Measurements from ENCODE around the gene LONRF2. TPM values are rescaled to one million over a fixed set of nuclear protein-coding genes. Genes with fewer than 3 reads are reported as not detected.

The LONRF2 gene
- total RNA-seq, 1 experiment from 2014 or later: 1.6 TPM

DNA sequence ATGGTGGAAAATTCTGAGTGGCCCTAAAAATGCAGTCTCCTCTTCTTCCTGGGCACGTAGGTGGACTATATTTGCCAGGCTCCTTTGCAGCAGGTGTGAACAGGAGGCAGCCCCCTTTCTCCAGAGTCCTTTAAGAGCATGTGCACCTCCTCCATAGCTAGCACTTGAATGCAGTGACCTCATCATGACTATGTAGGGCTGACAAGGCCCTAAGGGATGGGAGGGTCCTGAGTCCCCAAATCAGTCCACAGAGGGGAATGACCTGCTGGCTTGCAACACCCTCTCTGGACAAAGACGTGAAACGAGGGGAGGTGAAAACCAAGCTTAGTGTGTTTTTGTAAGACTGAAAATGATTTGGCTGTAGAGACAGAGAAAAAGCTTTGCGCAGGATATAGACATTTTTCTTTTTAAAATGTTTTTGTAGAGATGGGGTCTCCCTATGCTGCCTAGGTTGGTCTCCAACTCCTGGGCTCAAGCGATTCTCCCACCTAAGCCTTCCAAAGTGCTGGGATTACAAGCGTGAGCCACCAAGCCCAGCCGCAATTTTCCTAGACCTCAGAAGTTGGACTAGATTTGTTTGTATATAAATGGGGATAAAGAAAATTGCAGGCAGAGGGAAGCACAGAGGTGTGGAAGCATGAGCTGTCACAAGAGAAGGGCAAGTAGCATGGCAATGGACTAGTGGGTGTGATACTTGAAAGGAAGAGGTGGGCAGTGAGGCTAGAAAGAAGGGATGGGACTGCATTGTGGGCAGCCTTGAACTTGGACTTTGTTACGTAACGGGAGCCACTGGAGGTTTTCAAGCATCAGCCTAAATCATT lies 28.8 kb downstream of the LONRF2 start:
- ChIA-PET CTCF (interaction anchor here (3.8 kb wide), 1 partner anchor 87 kb away, joined by 24 read pairs; no protein-coding TSS in a partner anchor), POLR2A (interaction anchor here (1.2 kb wide), 1 partner anchor 9 kb away, joined by 3 read pairs; no protein-coding TSS in a partner anchor), RAD21 (ENCODE audit: low non-redundant PET in 1 of 2, low total read pairs in 2 of 2, uncharacterized antibody in 2 of 2, unreplicated experiment in 2 of 2) (no interaction called here)
- Histone ChIP-seq H3K27me3 (ENCODE audit: insufficient read depth, low read length) (no peaks in the 10 kb centered on the region), H2AFZ (ENCODE audit: low read depth, low read length, poor library complexity, severe bottlenecking) (no peak overlapping the region), H3K9me2 (ENCODE audit: insufficient read depth) (no peaks in the 10 kb centered on the region), H4K20me1 (ENCODE audit: insufficient read depth) (no peaks in the 10 kb centered on the region), H3K4me3 (replicated peaks in 1 of 2; ENCODE audit: low read depth in 1 of 2, low read length in 2 of 2) (no peak overlapping the region), H3K36me3 (ENCODE audit: control insufficient read depth in 1 of 2, insufficient read depth in 2 of 2, low read length in 2 of 2) (no peaks in the 10 kb centered on the region), H3K9me3 (ENCODE audit: control insufficient read depth in 1 of 2, insufficient read depth in 1 of 2, low read depth in 1 of 2, low read length in 2 of 2) (no peaks in the 10 kb centered on the region), H3K79me2 (ENCODE audit: insufficient read depth, low read length) (no peaks in the 10 kb centered on the region), H3K4me2 (ENCODE audit: low read length) (peak overlapping the region; percentile 78), H3K9ac (ENCODE audit: low read length) (0 out of 2 replicates have a peak overlapping the region, but pooled peaks have one; percentile 57), H3K27ac (ENCODE audit: low read depth, low read length) (no peak overlapping the region), H3K4me1 (ENCODE audit: control insufficient read depth in 1 of 2, insufficient read depth in 2 of 2, low read length in 2 of 2) (peaks cover 40 to 49% of the 10 kb centered on the region in 2 experiments)
- ATAC-seq (no peak), DNase-seq (ENCODE audit: low read depth, low spot score) (no peak)
- no TSS peak for BruUV-seq (replicated peaks)
- peak; percentile 23; the same call in 1 of the 2 replicates for TF ChIP-seq FOSL1 (IDR thresholded peaks at IDR 0.05; ENCODE audit: low read depth)
- TF ChIP-seq ELF1 (IDR thresholded peaks at IDR 0.05; ENCODE audit: borderline replicate concordance, low read depth): no peak
- intact Hi-C loops (cut with micrococcal nuclease): loop anchor here (10.0 kb wide), 1 partner anchor 271 kb away; the partner anchor contains the start of gene PDCL3

DNA sequence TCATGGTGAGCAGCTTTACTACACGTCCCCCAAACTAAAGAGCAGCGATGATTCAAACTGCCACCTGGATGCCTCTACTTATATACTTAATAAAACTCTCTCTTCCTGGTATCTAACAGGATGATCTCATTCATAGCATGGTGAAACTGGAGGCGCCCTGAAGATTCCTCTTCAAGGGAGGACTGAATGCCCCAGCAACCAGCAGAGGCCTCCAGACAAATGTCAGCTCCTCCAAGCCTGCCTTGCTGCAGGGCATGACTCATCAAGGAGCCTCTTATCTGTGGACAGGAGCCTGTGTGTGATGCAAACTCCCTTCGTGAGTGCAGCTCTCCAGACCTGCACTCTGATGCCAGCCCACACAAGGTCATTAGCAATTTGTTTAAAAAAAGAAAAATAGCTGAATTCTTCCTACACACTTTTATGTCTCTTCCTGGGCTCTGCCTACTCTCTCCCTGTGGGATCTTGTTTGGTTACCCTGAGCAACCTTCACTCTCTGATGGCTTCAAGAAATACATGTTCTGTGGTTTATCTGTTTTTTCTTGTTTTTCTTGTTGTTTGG lies 30.2 kb downstream of the LONRF2 start:
- H3K9me3 ChIP-seq (ENCODE audit: control insufficient read depth in 1 of 2, insufficient read depth in 1 of 2, low read depth in 1 of 2, low read length in 2 of 2): no peaks in the 10 kb centered on the region
- H3K27ac ChIP-seq (ENCODE audit: low read depth, low read length): peak overlapping the region; percentile 96
- H3K9ac ChIP-seq (ENCODE audit: low read length): peak overlapping the region; percentile 57
- POLR2A ChIA-PET: interaction anchor here (0.8 to 2.5 kb wide), 8 partner anchors 8 to 89 kb away, joined by 3 to 11 read pairs (median 4); no protein-coding TSS in a partner anchor
- peak overlapping the region in 1 of 2 experiments; percentile 37; a peak in 3 of 4 replicates for H3K4me3 ChIP-seq (replicated peaks in 1 of 2; ENCODE audit: low read depth in 1 of 2, low read length in 2 of 2)
- no peaks in the 10 kb centered on the region for H3K27me3 ChIP-seq (ENCODE audit: insufficient read depth, low read length)
- H3K36me3 ChIP-seq (ENCODE audit: control insufficient read depth in 1 of 2, insufficient read depth in 2 of 2, low read length in 2 of 2): no peaks in the 10 kb centered on the region
- H3K4me1 ChIP-seq (ENCODE audit: control insufficient read depth in 1 of 2, insufficient read depth in 2 of 2, low read length in 2 of 2): peaks cover 44 to 60% of the 10 kb centered on the region in 2 experiments
- H3K79me2 ChIP-seq (ENCODE audit: insufficient read depth, low read length): no peaks in the 10 kb centered on the region
- intact Hi-C loops (cut with micrococcal nuclease): loop anchor here (10.0 kb wide), 1 partner anchor 273 kb away; the partner anchor contains the start of gene PDCL3
- RAD21 ChIA-PET (ENCODE audit: low non-redundant PET in 1 of 2, low total read pairs in 2 of 2, uncharacterized antibody in 2 of 2, unreplicated experiment in 2 of 2): interaction anchor here (1.1 to 2.8 kb wide), 3 partner anchors 27 to 89 kb away, joined by 3 to 14 read pairs (median 5); no protein-coding TSS in a partner anchor
- no TSS peak for BruUV-seq (replicated peaks)
- DNase-seq (ENCODE audit: low read depth, low spot score): peak; percentile 90
- peak overlapping the region; percentile 78 for H3K4me2 ChIP-seq (ENCODE audit: low read length)
- no peaks in the 10 kb centered on the region for H3K9me2 ChIP-seq (ENCODE audit: insufficient read depth)
- no peaks in the 10 kb centered on the region for H4K20me1 ChIP-seq (ENCODE audit: insufficient read depth)
- ATAC-seq: peak; percentile 74
- CTCF ChIA-PET: interaction anchor here (0.9 to 3.8 kb wide), 3 partner anchors 30 to 130 kb away, joined by 3 to 24 read pairs (median 8); no protein-coding TSS in a partner anchor
- H2AFZ ChIP-seq (ENCODE audit: low read depth, low read length, poor library complexity, severe bottlenecking): peak overlapping the region; percentile 56
- peak; percentile 88 for TF ChIP-seq TCF7L2 (IDR thresholded peaks at IDR 0.05; ENCODE audit: borderline replicate concordance, extremely low read depth, insufficient read depth, insufficient read length)
- peak; percentile 84; the same call in 1 of the 2 replicates for TF ChIP-seq CEBPB (IDR thresholded peaks at IDR 0.05; ENCODE audit: low read depth)
- TF ChIP-seq JUND (IDR thresholded peaks at IDR 0.05): peak; percentile 87
- peak; percentile 46; the same call in 1 of the 2 replicates for TF ChIP-seq CBX3 (IDR thresholded peaks at IDR 0.05; ENCODE audit: low read depth)
- peak; percentile 60 for TF ChIP-seq POLR2AphosphoS5 (IDR thresholded peaks at IDR 0.05; ENCODE audit: low read depth, low read length)
- TF ChIP-seq SRF (IDR thresholded peaks at IDR 0.05; ENCODE audit: low read depth): peak; percentile 57; the same call in 1 of the 2 replicates
- TF ChIP-seq SP1 (IDR thresholded peaks at IDR 0.05; ENCODE audit: low read depth): peak; percentile 71
- TF ChIP-seq, protein P1, sequence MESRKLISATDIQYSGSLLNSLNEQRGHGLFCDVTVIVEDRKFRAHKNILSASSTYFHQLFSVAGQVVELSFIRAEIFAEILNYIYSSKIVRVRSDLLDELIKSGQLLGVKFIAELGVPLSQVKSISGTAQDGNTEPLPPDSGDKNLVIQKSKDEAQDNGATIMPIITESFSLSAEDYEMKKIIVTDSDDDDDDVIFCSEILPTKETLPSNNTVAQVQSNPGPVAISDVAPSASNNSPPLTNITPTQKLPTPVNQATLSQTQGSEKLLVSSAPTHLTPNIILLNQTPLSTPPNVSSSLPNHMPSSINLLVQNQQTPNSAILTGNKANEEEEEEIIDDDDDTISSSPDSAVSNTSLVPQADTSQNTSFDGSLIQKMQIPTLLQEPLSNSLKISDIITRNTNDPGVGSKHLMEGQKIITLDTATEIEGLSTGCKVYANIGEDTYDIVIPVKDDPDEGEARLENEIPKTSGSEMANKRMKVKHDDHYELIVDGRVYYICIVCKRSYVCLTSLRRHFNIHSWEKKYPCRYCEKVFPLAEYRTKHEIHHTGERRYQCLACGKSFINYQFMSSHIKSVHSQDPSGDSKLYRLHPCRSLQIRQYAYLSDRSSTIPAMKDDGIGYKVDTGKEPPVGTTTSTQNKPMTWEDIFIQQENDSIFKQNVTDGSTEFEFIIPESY (IDR thresholded peaks at IDR 0.05; ENCODE audit: extremely low read depth, insufficient replicate concordance, low read length): no peak
- no peak for TF ChIP-seq ZFX (IDR thresholded peaks at IDR 0.05)
- TF ChIP-seq RAD21 (IDR thresholded peaks at IDR 0.05; ENCODE audit: low read depth): peak; percentile 42
- TF ChIP-seq POLR2A (IDR thresholded peaks at IDR 0.05; ENCODE audit: borderline replicate concordance, extremely low read depth, insufficient read depth, insufficient read length): no peak
- peak; percentile 34 for TF ChIP-seq YY1 (IDR thresholded peaks at IDR 0.05; ENCODE audit: extremely low read depth, insufficient replicate concordance, low read depth, low read length)
- TF ChIP-seq ELF1 (IDR thresholded peaks at IDR 0.05; ENCODE audit: borderline replicate concordance, low read depth): no peak
- TF ChIP-seq ZNF274 (IDR thresholded peaks at IDR 0.05; ENCODE audit: low read depth, low read length): no peak
- TF ChIP-seq EGR1 (IDR thresholded peaks at IDR 0.05; ENCODE audit: low read depth): no peak
- peak; percentile 25; the same call in 1 of the 2 replicates for TF ChIP-seq SIN3A (IDR thresholded peaks at IDR 0.05; ENCODE audit: low read depth)
- peak; percentile 83 for TF ChIP-seq FOSL1 (IDR thresholded peaks at IDR 0.05; ENCODE audit: low read depth)

All from HCT116 (cell line).